Neural progenitor cell (in vitro differentiated cells): ENCODE measurements around the gene UBLCP1. TPM values are rescaled to one million over a fixed set of nuclear protein-coding genes. Genes with fewer than 3 reads are reported as not detected.

Experiments
- DNase-seq: peaks from one replicate; pipeline ENCODE4 v3.0.0-alpha.2; 2016; ENCODE audit warnings: low spot score
- H2AFZ ChIP-seq: fragments of 200-600 bp; sonication (generic); replicated peaks from 2 replicates; pipeline ENCODE4 v1.6.1; 2016; ENCODE audit warnings: antibody characterized with exemption
- H3F3A ChIP-seq: fragments of 200-600 bp; sonication (generic); 2 replicates; pipeline ENCODE4 v1.6.1; 2016; ENCODE audit warnings: antibody characterized with exemption, low read depth
- H3K27ac ChIP-seq: fragments of 200-600 bp; sonication (generic); 2 replicates; pipeline ENCODE4 v1.5.1; 2016; ENCODE audit warnings: mild to moderate bottlenecking
- H3K27me3 ChIP-seq: fragments of 200-600 bp; sonication (generic); 2 replicates; pipeline ENCODE4 v1.6.1; 2016; ENCODE audit warnings: mild to moderate bottlenecking, moderate library complexity
- H3K36me3 ChIP-seq: fragments of 200-600 bp; sonication (generic); 2 replicates; pipeline ENCODE4 v1.5.1; 2016
- H3K4me1 ChIP-seq: fragments of 200-600 bp; sonication (generic); 2 replicates; pipeline ENCODE4 v1.6.1; 2016; ENCODE audit warnings: mixed run types
- H3K4me2 ChIP-seq: fragments of 200-600 bp; sonication (generic); 2 replicates; pipeline ENCODE4 v1.6.1; 2016
- H3K4me3 ChIP-seq: fragments of 200-600 bp; sonication (generic); 2 replicates; pipeline ENCODE4 v1.5.1; 2016
- H3K79me2 ChIP-seq: fragments of 200-600 bp; sonication (generic); 2 replicates; pipeline ENCODE4 v1.6.1; 2016; ENCODE audit warnings: low read depth
- H3K9ac ChIP-seq: fragments of 200-600 bp; sonication (generic); 2 replicates; pipeline ENCODE4 v1.6.1; 2016
- H3K9me3 ChIP-seq: fragments of 200-600 bp; sonication (generic); 2 replicates; pipeline ENCODE4 v1.5.1; 2016; ENCODE audit warnings: low read depth
- H4K20me1 ChIP-seq: fragments of 200-600 bp; sonication (generic); 2 replicates; pipeline ENCODE4 v1.6.1; 2016; ENCODE audit warnings: low read depth
- H3K27ac Mint-ChIP-seq: 3 replicates; pipeline ENCODE4 v1.8.0; 2021; ENCODE audit warnings: mixed read lengths
- H3K27me3 Mint-ChIP-seq: 2 replicates; pipeline ENCODE4 v1.8.0; 2022; ENCODE audit warnings: low read depth, mild to moderate bottlenecking, inconsistent platforms, moderate library complexity, mixed read lengths; ENCODE audit not compliant: insufficient read depth
- H3K36me3 Mint-ChIP-seq: 3 replicates; pipeline ENCODE4 v1.8.0; 2021; ENCODE audit warnings: mixed read lengths
- H3K4me1 Mint-ChIP-seq: 3 replicates; pipeline ENCODE4 v1.8.0; 2021; ENCODE audit warnings: mixed read lengths
- H3K4me3 Mint-ChIP-seq: 3 replicates; pipeline ENCODE4 v1.8.0; 2021; ENCODE audit warnings: mild to moderate bottlenecking, moderate library complexity, mixed read lengths
- H3K9me3 Mint-ChIP-seq: 3 replicates; pipeline ENCODE4 v1.8.0; 2020; ENCODE audit warnings: mixed read lengths
- CTCF ChIP-seq: fragments of 200-600 bp; sonication (generic); IDR thresholded peaks from 2 replicates; pipeline ENCODE4 v1.5.1; 2017; ENCODE audit warnings: antibody characterized with exemption, mild to moderate bottlenecking
- EZH2 ChIP-seq: fragments of 200-600 bp; sonication (generic); IDR thresholded peaks from 2 replicates; pipeline ENCODE4 v1.6.1; 2017; ENCODE audit warnings: antibody characterized with exemption, mild to moderate bottlenecking, moderate library complexity
- EZH2phosphoT487 ChIP-seq: fragments of 200-600 bp; sonication (generic); IDR thresholded peaks from 2 replicates; pipeline ENCODE4 v1.6.1; 2017; ENCODE audit warnings: antibody characterized with exemption
- total RNA-seq: library from RNA; depleted of rRNA; stranded (reverse); fragments of >200 nt; gene quantifications from 2 replicates; pipeline ENCODE4 v1.2.3, GENCODE V29; 2015; ENCODE audit warnings: low replicate concordance

Gene UBLCP1
- total RNA-seq, 1 donor from 2014 or later = 79.1 TPM

GRCh38 chr5:159316519-159317383 lies 53.7 kb downstream of the UBLCP1 start:
- no peaks in the 10 kb centered on the region for H3F3A ChIP-seq
- H3K4me3 Mint-ChIP-seq = no peak overlapping the region
- TF ChIP-seq CTCF = peak; percentile 72
- TF ChIP-seq EZH2 = no peak
- no peak for TF ChIP-seq EZH2phosphoT487
- H3K79me2 ChIP-seq = no peaks in the 10 kb centered on the region
- H3K9ac ChIP-seq = no peak overlapping the region
- no peak overlapping the region for H3K27ac Mint-ChIP-seq
- H3K36me3 Mint-ChIP-seq = no peaks in the 10 kb centered on the region
- no peaks in the 10 kb centered on the region for H3K4me1 Mint-ChIP-seq
- no peak overlapping the region for H3K4me2 ChIP-seq
- H3K4me1 ChIP-seq = no peaks in the 10 kb centered on the region
- H3K27ac ChIP-seq = no peak overlapping the region
- peaks cover 10% of the 10 kb centered on the region for H3K27me3 Mint-ChIP-seq
- H3K9me3 Mint-ChIP-seq = no peaks in the 10 kb centered on the region
- H3K36me3 ChIP-seq = no peaks in the 10 kb centered on the region
- peaks cover 17% of the 10 kb centered on the region for H3K27me3 ChIP-seq
- no peak overlapping the region for H3K4me3 ChIP-seq
- H2AFZ ChIP-seq = peak overlapping the region; percentile 29
- no peaks in the 10 kb centered on the region for H3K9me3 ChIP-seq
- H4K20me1 ChIP-seq = no peaks in the 10 kb centered on the region
- DNase-seq = peak; percentile 71

- Histone ChIP-seq H3K4me3 (no peak overlapping the region), H3K4me2 (no peak overlapping the region), H3K9ac (no peak overlapping the region), H3K79me2 (no peaks in the 10 kb centered on the region), H3K4me1 (no peaks in the 10 kb centered on the region), H3K27ac (no peak overlapping the region), H3K27me3 (peaks cover 7% of the 10 kb centered on the region), H3K36me3 (no peaks in the 10 kb centered on the region), H3F3A (no peaks in the 10 kb centered on the region), H4K20me1 (no peaks in the 10 kb centered on the region), H2AFZ (no peak overlapping the region), H3K9me3 (no peaks in the 10 kb centered on the region)
- H3K27ac Mint-ChIP-seq = no peak overlapping the region
- no peak for TF ChIP-seq CTCF
- H3K4me1 Mint-ChIP-seq = no peaks in the 10 kb centered on the region
- H3K4me3 Mint-ChIP-seq = no peak overlapping the region
- peaks cover 6% of the 10 kb centered on the region for H3K27me3 Mint-ChIP-seq
- H3K36me3 Mint-ChIP-seq = no peaks in the 10 kb centered on the region
- DNase-seq = no peak
- H3K9me3 Mint-ChIP-seq = no peaks in the 10 kb centered on the region
Measured at GRCh38 chr5:159317849-159318248, 54.8 kb downstream of the UBLCP1 start.

GRCh38 chr5:159318448-159318847 lies 55.4 kb downstream of the UBLCP1 start:
- H3K79me2 ChIP-seq = no peaks in the 10 kb centered on the region
- H3K4me1 Mint-ChIP-seq = no peaks in the 10 kb centered on the region
- no peak overlapping the region for H3K4me3 ChIP-seq
- peaks cover 6% of the 10 kb centered on the region for H3K27me3 Mint-ChIP-seq
- no peak for DNase-seq
- H3K4me2 ChIP-seq = no peak overlapping the region
- H3K27me3 ChIP-seq = peaks cover 1% of the 10 kb centered on the region
- no peaks in the 10 kb centered on the region for H3K9me3 ChIP-seq
- H3K36me3 ChIP-seq = no peaks in the 10 kb centered on the region
- H3K27ac ChIP-seq = no peak overlapping the region
- H3K36me3 Mint-ChIP-seq = no peaks in the 10 kb centered on the region
- H3K27ac Mint-ChIP-seq = no peak overlapping the region
- H3K9ac ChIP-seq = no peak overlapping the region
- H3F3A ChIP-seq = no peaks in the 10 kb centered on the region
- no peaks in the 10 kb centered on the region for H3K9me3 Mint-ChIP-seq
- H3K4me3 Mint-ChIP-seq = no peak overlapping the region
- no peak overlapping the region for H2AFZ ChIP-seq
- TF ChIP-seq EZH2 = no peak
- TF ChIP-seq EZH2phosphoT487 = no peak
- no peak for TF ChIP-seq CTCF
- H4K20me1 ChIP-seq = no peaks in the 10 kb centered on the region
- H3K4me1 ChIP-seq = no peaks in the 10 kb centered on the region
